ENCODE results near the gene CGN.

GRCh38 chr1:151578941-151579340 is 67.8 kb downstream of the CGN start:
- TF ChIP-seq TAF1 (IDR thresholded peaks at IDR 0.05; ENCODE audit: low read depth) (no peak), RAD21 (conservative IDR thresholded peaks at IDR 0.05) (no peak)

Data from neural cell (in vitro differentiated cells).